ENCODE measurements around the gene SELENOP. TPM values are rescaled to one million over a fixed set of nuclear protein-coding genes. Genes with fewer than 3 reads are reported as not detected.

The SELENOP gene
- total RNA-seq, 1 experiment from 2014 or later, result 153 TPM

DNA sequence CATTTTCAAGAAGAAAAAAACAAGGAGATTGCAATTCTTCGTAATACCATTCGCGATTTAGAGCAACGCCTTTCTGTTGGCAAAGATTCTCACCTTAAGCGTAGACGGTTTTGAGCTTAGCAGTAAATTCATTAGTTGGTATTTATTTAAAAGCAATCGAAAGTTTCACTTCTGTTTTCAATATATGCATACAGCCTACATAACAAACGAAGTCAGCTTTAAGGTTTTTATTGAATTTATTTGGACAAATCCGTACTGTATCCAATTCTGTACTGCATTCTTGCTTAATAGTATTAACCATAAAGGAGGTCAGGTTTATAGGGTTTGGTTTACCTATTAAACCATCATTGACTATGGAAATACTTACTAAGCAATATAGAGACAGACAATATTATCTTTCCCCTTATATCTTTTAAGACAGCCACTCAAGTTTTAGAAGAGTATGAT is 12.0 kb downstream of the SELENOP start:
- Histone ChIP-seq H3K4me3 (ENCODE audit: low read depth, low read length) (no peak overlapping the region), H3K36me3 (ENCODE audit: control insufficient read depth, insufficient read depth, low read length) (0 out of 2 replicates have a peak, but pooled peaks cover 2% of the 10 kb centered on the region), H3K4me1 (no peaks in the 10 kb centered on the region; the same call in 1 of the 2 replicates), H3K9me3 (peaks cover 7% of the 10 kb centered on the region; the same call in 1 of the 2 replicates), H3K27me3 (replicated peaks; ENCODE audit: control insufficient read depth, insufficient read depth, low read length) (no peaks in the 10 kb centered on the region)
- no TSS peak for BruUV-seq (replicated peaks)
- no peaks in the 10 kb centered on the region for H3K27me3 Mint-ChIP-seq (ENCODE audit: insufficient read depth, unreplicated experiment)
- no peaks in the 10 kb centered on the region for H3K9me3 Mint-ChIP-seq (ENCODE audit: unreplicated experiment)
- no peak overlapping the region for H3K27ac Mint-ChIP-seq (ENCODE audit: unreplicated experiment)
- no peak overlapping the region for H3K4me3 Mint-ChIP-seq (ENCODE audit: unreplicated experiment)
- TF ChIP-seq, protein P1, sequence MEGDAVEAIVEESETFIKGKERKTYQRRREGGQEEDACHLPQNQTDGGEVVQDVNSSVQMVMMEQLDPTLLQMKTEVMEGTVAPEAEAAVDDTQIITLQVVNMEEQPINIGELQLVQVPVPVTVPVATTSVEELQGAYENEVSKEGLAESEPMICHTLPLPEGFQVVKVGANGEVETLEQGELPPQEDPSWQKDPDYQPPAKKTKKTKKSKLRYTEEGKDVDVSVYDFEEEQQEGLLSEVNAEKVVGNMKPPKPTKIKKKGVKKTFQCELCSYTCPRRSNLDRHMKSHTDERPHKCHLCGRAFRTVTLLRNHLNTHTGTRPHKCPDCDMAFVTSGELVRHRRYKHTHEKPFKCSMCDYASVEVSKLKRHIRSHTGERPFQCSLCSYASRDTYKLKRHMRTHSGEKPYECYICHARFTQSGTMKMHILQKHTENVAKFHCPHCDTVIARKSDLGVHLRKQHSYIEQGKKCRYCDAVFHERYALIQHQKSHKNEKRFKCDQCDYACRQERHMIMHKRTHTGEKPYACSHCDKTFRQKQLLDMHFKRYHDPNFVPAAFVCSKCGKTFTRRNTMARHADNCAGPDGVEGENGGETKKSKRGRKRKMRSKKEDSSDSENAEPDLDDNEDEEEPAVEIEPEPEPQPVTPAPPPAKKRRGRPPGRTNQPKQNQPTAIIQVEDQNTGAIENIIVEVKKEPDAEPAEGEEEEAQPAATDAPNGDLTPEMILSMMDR (IDR thresholded peaks at IDR 0.05; ENCODE audit: insufficient read depth in 1 of 2, low read depth in 1 of 2, low read length in 1 of 2, severe bottlenecking in 1 of 2, unreplicated experiment in 1 of 2), result no peak
- ChIA-PET CTCF (no interaction called here), POLR2A (no interaction called here)
- intact Hi-C loops (cut with micrococcal nuclease; ENCODE audit: unreplicated experiment), result no loop called here
- no peaks in the 10 kb centered on the region for H3K4me1 Mint-ChIP-seq (ENCODE audit: low read depth, unreplicated experiment)
- DNase-seq, result no peak
- peaks cover 14% of the 10 kb centered on the region for H3K36me3 Mint-ChIP-seq (ENCODE audit: insufficient read depth, unreplicated experiment)

- Histone ChIP-seq H3K4me1 (no peaks in the 10 kb centered on the region; the same call in 1 of the 2 replicates), H3K36me3 (ENCODE audit: control insufficient read depth, insufficient read depth, low read length) (0 out of 2 replicates have a peak, but pooled peaks cover 2% of the 10 kb centered on the region), H3K9me3 (peaks cover 7% of the 10 kb centered on the region; the same call in 1 of the 2 replicates), H3K4me3 (ENCODE audit: low read depth, low read length) (no peak overlapping the region), H3K27me3 (replicated peaks; ENCODE audit: control insufficient read depth, insufficient read depth, low read length) (no peaks in the 10 kb centered on the region)
- Mint-ChIP-seq H3K4me1 (ENCODE audit: low read depth, unreplicated experiment) (no peaks in the 10 kb centered on the region), H3K27me3 (ENCODE audit: insufficient read depth, unreplicated experiment) (no peaks in the 10 kb centered on the region), H3K36me3 (ENCODE audit: insufficient read depth, unreplicated experiment) (peaks cover 13% of the 10 kb centered on the region), H3K4me3 (ENCODE audit: unreplicated experiment) (no peak overlapping the region), H3K27ac (ENCODE audit: unreplicated experiment) (no peak overlapping the region), H3K9me3 (ENCODE audit: unreplicated experiment) (no peaks in the 10 kb centered on the region)
- CTCF ChIA-PET, result no interaction called here
- intact Hi-C loops (cut with micrococcal nuclease; ENCODE audit: unreplicated experiment), result no loop called here
- POLR2A ChIA-PET, result no interaction called here
- TF ChIP-seq, protein P1 (IDR thresholded peaks at IDR 0.05; ENCODE audit: insufficient read depth in 1 of 2, low read depth in 1 of 2, low read length in 1 of 2, severe bottlenecking in 1 of 2, unreplicated experiment in 1 of 2), result no peak
- DNase-seq, result no peak
- BruUV-seq (replicated peaks), result no TSS peak
Measured at GRCh38 chr5:42799241-42799608, 12.5 kb downstream of the SELENOP start.

DNA sequence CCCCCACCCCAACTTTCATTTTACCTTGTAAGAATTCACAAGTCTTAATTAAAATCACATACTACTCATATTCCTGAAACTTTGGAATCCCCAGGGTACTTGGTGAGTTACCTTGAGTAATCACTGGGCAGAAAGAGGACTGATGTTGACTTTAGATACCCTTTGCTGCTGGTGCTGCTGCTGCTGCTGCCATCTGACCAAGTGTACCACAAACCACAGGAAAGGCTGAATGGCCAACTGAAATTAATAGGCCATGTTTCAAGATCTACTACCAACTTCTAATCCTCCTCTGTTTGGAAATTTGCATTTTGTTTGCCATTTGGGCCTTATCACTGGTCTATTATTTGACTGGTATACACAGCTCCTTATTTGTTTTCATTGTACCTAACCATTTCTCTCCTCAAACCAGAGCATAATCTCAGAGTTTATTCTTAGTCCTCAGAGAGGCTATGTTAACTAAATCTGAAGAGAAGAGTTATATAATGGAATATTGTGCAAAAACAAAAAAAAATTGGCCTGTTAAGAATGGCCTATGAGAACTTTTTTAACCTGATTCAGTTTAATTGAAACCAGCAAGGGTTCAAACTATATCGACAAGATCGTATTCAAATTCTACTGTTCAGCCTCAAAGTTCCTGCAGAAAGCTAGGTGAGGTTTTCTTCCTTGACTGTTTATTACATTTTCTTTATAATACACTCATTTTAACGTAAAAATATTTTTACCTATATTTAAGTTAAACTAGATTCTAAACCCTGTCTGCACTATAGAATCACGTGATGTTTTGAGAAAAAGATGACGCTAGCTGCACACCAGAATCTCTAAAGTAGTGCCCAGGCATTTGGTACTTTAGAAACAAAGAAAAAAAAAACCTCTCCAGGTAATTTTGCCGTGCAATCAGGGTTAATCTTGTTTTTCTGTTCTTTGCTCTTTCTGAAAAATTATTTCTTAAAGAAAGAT is 13.1 kb downstream of the SELENOP start:
- Histone ChIP-seq H3K9me3 (peaks cover 7% of the 10 kb centered on the region; the same call in 1 of the 2 replicates), H3K36me3 (ENCODE audit: control insufficient read depth, insufficient read depth, low read length) (no peaks in the 10 kb centered on the region), H3K4me3 (ENCODE audit: low read depth, low read length) (no peak overlapping the region), H3K27me3 (replicated peaks; ENCODE audit: control insufficient read depth, insufficient read depth, low read length) (no peaks in the 10 kb centered on the region), H3K4me1 (no peaks in the 10 kb centered on the region; the same call in 1 of the 2 replicates)
- H3K27ac Mint-ChIP-seq (ENCODE audit: unreplicated experiment), result no peak overlapping the region
- no peak for DNase-seq
- ChIA-PET POLR2A (no interaction called here), CTCF (no interaction called here)
- intact Hi-C loops (cut with micrococcal nuclease; ENCODE audit: unreplicated experiment), result no loop called here
- TF ChIP-seq, protein P1 (IDR thresholded peaks at IDR 0.05; ENCODE audit: insufficient read depth in 1 of 2, low read depth in 1 of 2, low read length in 1 of 2, severe bottlenecking in 1 of 2, unreplicated experiment in 1 of 2), result no peak
- H3K36me3 Mint-ChIP-seq (ENCODE audit: insufficient read depth, unreplicated experiment), result peaks cover 8% of the 10 kb centered on the region
- BruUV-seq (replicated peaks), result no TSS peak
- no peaks in the 10 kb centered on the region for H3K27me3 Mint-ChIP-seq (ENCODE audit: insufficient read depth, unreplicated experiment)
- no peaks in the 10 kb centered on the region for H3K4me1 Mint-ChIP-seq (ENCODE audit: low read depth, unreplicated experiment)
- no peak overlapping the region for H3K4me3 Mint-ChIP-seq (ENCODE audit: unreplicated experiment)
- no peaks in the 10 kb centered on the region for H3K9me3 Mint-ChIP-seq (ENCODE audit: unreplicated experiment)
